GM19455 (cell line): ENCODE data around the gene TNK2.

ENCODE experiments used
- ATAC-seq: cut with Tn5 transposase; IDR thresholded peaks from one replicate; pipeline ENCODE4 v1.9.1; 2021; ENCODE audit not compliant: unreplicated experiment

The TNK2 gene

GRCh38 chr3:195886181-195887141 is 21.9 kb downstream of the TNK2 start:
- ATAC-seq = no peak

- ATAC-seq = no peak
Observed at GRCh38 chr3:195885036-195885891, 23.1 kb downstream of the TNK2 start.

DNA sequence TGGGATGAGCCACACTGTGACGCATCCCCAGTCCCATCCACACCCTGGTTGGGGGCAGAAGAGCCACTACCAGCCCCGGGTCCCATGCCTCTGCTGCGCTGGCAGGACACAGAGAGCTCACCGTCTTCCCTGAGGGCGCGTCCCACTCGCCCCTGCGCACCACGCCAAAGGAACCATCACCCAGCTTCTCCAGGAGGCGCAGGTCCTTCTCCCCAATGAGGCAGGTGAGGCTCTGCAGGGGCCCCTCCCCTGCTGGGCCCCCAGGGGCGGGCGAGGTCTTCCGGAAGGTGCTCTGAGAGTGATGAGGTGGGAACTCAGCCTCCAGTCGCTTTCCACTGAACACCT is 23.7 kb downstream of the TNK2 start:
- no peak for ATAC-seq

- ATAC-seq = no peak
Observed at GRCh38 chr3:195883801-195884200, 24.6 kb downstream of the TNK2 start.

DNA sequence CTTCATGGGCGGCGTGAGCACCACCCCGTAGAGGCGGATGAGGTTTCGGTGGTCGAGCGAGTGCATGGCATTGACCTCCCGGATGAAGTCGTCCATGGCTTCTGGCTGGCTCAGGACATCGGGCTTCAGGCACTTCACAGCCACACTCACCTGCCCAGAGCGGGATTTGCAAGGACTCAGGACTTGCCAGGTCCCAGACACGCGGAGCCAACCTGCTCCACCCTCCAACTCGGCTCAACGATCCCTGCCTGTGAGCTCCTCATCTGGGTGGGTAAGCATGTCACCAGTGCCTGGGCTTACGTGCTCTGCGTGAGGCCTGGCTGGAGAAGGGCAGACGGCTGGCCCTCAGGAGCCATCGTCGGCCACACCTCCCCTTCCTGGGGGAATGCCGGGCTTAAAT is 25.2 kb downstream of the TNK2 start:
- ATAC-seq = no peak

- no peak for ATAC-seq
Observed at GRCh38 chr3:195882002-195882441, 26.3 kb downstream of the TNK2 start.

GRCh38 chr3:195881276-195881988 is 26.9 kb downstream of the TNK2 start:
- ATAC-seq = no peak

- no peak for ATAC-seq
Observed at GRCh38 chr3:195880037-195880431, 28.3 kb downstream of the TNK2 start.

GRCh38 chr3:195879416-195880036 is 28.8 kb downstream of the TNK2 start:
- ATAC-seq = no peak

GRCh38 chr3:195878424-195879274 is 29.7 kb downstream of the TNK2 start:
- ATAC-seq = no peak

DNA sequence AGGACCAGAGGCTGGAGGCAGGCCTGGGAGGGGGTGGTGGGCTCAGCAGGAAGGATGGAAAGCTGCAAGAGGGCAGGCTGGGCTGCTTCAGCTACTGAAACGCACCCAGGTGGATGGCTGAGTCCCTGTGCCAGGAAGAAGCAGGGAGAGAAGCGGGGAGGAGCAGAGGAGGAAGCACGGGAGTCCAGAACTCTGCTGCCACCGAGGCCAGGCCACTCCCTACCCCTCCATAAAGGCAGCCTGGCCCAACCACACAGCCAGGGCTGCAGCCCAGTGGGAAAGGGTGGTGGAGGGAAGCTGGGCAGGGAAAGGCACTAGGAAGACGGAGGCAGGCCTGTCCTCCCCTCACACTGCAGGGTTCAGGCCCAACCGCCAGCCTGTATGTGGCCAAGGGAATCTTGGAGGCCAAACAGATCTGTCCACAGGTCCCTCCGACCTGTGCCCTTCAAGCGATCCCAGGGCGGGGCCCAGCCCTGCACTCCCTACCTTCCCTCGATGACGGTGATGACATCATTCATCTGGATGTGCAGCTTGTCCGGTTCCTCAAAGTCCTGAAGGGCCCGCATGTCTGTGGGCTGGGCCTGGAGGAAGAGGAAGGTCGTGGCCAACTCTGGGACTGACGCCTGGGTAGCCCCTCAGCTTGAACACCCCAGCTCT is 30.5 kb downstream of the TNK2 start:
- ATAC-seq = no peak

DNA sequence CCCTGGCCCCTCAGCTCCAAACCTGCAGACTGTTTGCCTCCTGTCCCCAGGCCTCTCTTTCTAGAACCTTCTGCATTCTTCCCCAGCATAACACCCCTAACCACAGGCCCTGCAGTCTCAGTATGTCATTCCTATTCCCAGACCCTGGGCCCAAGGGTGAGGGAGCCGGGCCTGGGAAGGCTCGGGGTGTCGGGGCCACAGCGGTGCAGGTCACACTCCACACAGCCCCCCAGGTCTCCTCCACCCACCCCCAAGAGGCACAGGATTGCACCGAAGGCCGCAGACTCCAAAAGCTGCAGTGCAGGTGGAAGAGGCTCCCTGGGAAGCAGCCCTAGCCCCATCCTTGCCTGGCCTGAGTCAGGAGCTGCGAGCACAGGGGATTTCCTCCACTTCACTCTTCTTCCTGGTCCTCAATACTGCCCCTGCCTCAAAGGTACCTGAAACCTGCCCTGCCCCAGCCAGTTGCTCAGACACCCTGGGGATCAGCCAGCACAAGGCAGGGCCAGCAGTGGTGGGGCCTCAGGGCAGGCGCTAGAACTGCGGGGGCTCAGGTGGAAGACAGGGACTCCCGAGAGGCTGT is 31.1 kb downstream of the TNK2 start:
- ATAC-seq = no peak

- no peak for ATAC-seq
Observed at GRCh38 chr3:195876297-195877064, 31.9 kb downstream of the TNK2 start.

DNA sequence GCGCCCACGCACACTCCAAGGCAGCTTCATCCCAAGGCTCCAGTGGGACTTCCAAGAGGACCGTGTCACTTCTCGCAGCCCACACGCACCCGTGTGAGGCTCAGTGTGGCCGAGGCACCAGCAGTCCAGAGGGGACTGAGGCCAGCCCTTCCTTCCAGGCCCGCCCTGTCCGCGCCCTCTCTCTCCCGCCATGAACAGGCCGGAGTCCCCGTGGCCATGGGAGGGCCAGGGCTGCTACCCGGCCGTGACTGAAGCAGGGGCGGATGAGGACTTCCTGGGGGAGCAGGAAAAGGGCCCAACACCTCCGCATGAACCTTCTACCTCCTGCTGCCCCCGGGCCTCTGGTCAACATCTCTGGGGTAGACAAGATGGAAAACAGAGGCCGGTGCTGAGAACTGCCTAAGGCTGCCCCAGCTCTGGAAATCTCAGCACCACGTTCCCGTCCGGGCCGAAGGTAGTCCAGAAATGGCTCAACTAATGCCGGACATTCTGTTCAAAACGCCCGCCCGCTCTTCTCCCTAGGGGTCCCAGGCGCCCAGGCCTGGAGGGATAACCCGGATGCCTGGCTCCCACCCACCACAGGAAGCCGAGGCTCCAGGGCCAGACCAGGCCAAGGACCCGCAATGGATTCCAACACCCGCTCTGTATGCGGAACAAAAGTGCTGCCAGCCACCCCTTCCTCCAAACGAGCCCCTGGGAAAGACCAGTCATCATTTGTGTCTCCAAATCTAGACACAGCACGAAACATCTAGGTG is 32.7 kb downstream of the TNK2 start:
- no peak for ATAC-seq

- ATAC-seq = no peak
Observed at GRCh38 chr3:195873971-195874370, 34.4 kb downstream of the TNK2 start.

GRCh38 chr3:195873281-195873887 is 35.0 kb downstream of the TNK2 start:
- no peak for ATAC-seq

GRCh38 chr3:195872800-195873199 is 35.6 kb downstream of the TNK2 start:
- ATAC-seq = no peak
